Endothelial cell of umbilical vein (primary cell): Measurements from ENCODE around the gene KHK.

Experiments
- EZH2 ChIP-seq: IDR thresholded peaks from 2 replicates; pipeline ENCODE4 v1.6.1; 2012; ENCODE audit warnings: borderline replicate concordance, low read depth, mild to moderate bottlenecking, moderate library complexity, low read length, inconsistent platforms; ENCODE audit not compliant: severe bottlenecking
- FOS ChIP-seq: IDR thresholded peaks from 2 replicates; pipeline ENCODE4 v1.6.1; 2011; ENCODE audit warnings: mild to moderate bottlenecking, low read length, moderate library complexity, borderline replicate concordance; ENCODE audit not compliant: insufficient read depth
- GATA2 ChIP-seq: IDR thresholded peaks from 2 replicates; pipeline ENCODE4 v1.7.0; 2011; ENCODE audit warnings: low read depth, mild to moderate bottlenecking, moderate library complexity, mixed read lengths, low read length; ENCODE audit not compliant: insufficient read length, insufficient read depth
- JUN ChIP-seq: IDR thresholded peaks from 2 replicates; pipeline ENCODE4 v1.6.1; 2011; ENCODE audit warnings: borderline replicate concordance, low read depth; ENCODE audit not compliant: insufficient read length, insufficient read depth
- MYC ChIP-seq: IDR thresholded peaks from one replicate; pipeline ENCODE4 v1.6.1; 2011; ENCODE audit warnings: mild to moderate bottlenecking, low read depth, low read length
- POLR2A ChIP-seq: IDR thresholded peaks from 2 replicates; pipeline ENCODE4 v1.6.1; 2012; ENCODE audit warnings: low read depth, mild to moderate bottlenecking, control low read depth, low read length
- POLR2AphosphoS5 ChIP-seq: IDR thresholded peaks from 2 replicates; pipeline ENCODE4 v1.6.1; 2012; ENCODE audit warnings: low read depth, mild to moderate bottlenecking, control low read depth, low read length, moderate library complexity; ENCODE audit not compliant: insufficient read depth
- TF ChIP-seq, protein P1 (sequence below), 2 donors: IDR thresholded peaks; 1 replicate in 1 of 2; 2 replicates in 1 of 2; pipeline ENCODE4 v1.5.1; 2011; ENCODE audit warnings: low read length in 2 of 2, mild to moderate bottlenecking in 2 of 2, moderate library complexity in 2 of 2, control low read depth in 1 of 2, inconsistent platforms in 1 of 2, low read depth in 1 of 2; ENCODE audit not compliant: insufficient read depth in 1 of 2; ENCODE audit errors: extremely low read depth in 1 of 2
- TF ChIP-seq, protein P2 (sequence below): IDR thresholded peaks from 2 replicates; pipeline ENCODE4 v1.6.1; 2011; ENCODE audit not compliant: insufficient read depth, insufficient read length

DNA sequence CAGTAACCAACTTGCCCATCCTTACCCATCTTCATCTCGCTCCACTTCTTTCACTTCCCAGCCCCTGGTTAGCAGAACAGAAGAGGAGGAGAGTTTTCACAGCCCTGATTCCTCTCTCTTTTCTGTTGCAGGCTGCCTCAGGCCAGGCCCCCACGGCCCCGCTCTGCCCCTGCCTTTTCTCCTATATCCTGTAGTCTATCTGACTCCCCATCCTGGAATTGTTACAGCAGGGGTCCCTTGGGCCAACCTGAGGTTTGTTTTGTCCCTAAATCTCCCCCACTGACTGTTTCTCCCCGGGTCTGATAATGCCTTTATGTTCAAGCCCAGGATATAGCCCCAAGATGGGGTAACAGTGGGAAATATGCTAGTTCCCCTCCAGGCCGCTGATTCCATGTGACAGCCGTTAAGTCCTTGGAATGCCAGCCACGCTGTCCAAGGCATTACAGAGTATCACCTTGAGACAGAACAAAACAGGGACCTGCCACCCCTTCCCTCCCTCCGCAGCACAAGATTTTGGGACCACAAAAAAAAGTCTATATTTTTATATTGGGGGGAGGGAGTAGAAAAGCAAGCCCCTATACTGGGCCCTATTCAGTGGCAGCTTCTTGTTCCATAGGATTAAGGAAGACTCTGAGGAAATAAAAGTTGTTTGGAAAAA, 16.5 kb upstream of the KHK start:
- TF ChIP-seq, protein P1, sequence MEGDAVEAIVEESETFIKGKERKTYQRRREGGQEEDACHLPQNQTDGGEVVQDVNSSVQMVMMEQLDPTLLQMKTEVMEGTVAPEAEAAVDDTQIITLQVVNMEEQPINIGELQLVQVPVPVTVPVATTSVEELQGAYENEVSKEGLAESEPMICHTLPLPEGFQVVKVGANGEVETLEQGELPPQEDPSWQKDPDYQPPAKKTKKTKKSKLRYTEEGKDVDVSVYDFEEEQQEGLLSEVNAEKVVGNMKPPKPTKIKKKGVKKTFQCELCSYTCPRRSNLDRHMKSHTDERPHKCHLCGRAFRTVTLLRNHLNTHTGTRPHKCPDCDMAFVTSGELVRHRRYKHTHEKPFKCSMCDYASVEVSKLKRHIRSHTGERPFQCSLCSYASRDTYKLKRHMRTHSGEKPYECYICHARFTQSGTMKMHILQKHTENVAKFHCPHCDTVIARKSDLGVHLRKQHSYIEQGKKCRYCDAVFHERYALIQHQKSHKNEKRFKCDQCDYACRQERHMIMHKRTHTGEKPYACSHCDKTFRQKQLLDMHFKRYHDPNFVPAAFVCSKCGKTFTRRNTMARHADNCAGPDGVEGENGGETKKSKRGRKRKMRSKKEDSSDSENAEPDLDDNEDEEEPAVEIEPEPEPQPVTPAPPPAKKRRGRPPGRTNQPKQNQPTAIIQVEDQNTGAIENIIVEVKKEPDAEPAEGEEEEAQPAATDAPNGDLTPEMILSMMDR (IDR thresholded peaks at IDR 0.05; ENCODE audit: extremely low read depth in 1 of 2, insufficient read depth in 1 of 2, low read depth in 1 of 2, low read length in 2 of 2) = no peak
- TF ChIP-seq EZH2 (no peak), FOS (no peak), JUN (no peak), POLR2A (no peak), POLR2AphosphoS5 (no peak), GATA2 (no peak), MYC (no peak)
- TF ChIP-seq, protein P2, sequence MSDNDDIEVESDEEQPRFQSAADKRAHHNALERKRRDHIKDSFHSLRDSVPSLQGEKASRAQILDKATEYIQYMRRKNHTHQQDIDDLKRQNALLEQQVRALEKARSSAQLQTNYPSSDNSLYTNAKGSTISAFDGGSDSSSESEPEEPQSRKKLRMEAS = no peak
